Measurements from ENCODE around the gene NRSN2.

The NRSN2 gene

GRCh38 chr20:402496-402885, 55.6 kb downstream of the NRSN2 start:
- Histone ChIP-seq H3K9me2 (replicated peaks; ENCODE audit: insufficient read depth, low read length) (no peaks in the 10 kb centered on the region), H3K27ac (ENCODE audit: low read length) (no peak overlapping the region), H3K9ac (ENCODE audit: low read length) (no peak overlapping the region), H3K4me1 (ENCODE audit: low read length) (peaks cover 18% of the 10 kb centered on the region), H3K27me3 (replicated peaks; ENCODE audit: insufficient read depth, low read length) (no peaks in the 10 kb centered on the region), H3K4me3 (ENCODE audit: low read length) (no peak overlapping the region), H4K20me1 (ENCODE audit: insufficient read depth, low read length) (no peaks in the 10 kb centered on the region), H3K4me2 (ENCODE audit: low read depth, low read length) (no peak overlapping the region), H3K79me2 (ENCODE audit: low read length) (no peaks in the 10 kb centered on the region), H3F3A (ENCODE audit: insufficient read depth, low read length) (peaks cover 10% of the 10 kb centered on the region), H3K9me3 (replicated peaks; ENCODE audit: insufficient read depth, low read length) (no peaks in the 10 kb centered on the region), H3K36me3 (replicated peaks; ENCODE audit: insufficient read depth, low read length) (no peaks in the 10 kb centered on the region; the same call in 1 of the 2 replicates), H2AFZ (ENCODE audit: low read length) (no peak overlapping the region)
- DNase-seq = peak; percentile 50
- TF ChIP-seq CTCF (IDR thresholded peaks at IDR 0.05; ENCODE audit: low read length) = no peak
- TF ChIP-seq EZH2 (optimal IDR thresholded peaks at IDR 0.05; ENCODE audit: low read depth, low read length) = no peak
- TF ChIP-seq EZH2phosphoT487 (IDR thresholded peaks at IDR 0.05; ENCODE audit: low read length) = no peak

DNA sequence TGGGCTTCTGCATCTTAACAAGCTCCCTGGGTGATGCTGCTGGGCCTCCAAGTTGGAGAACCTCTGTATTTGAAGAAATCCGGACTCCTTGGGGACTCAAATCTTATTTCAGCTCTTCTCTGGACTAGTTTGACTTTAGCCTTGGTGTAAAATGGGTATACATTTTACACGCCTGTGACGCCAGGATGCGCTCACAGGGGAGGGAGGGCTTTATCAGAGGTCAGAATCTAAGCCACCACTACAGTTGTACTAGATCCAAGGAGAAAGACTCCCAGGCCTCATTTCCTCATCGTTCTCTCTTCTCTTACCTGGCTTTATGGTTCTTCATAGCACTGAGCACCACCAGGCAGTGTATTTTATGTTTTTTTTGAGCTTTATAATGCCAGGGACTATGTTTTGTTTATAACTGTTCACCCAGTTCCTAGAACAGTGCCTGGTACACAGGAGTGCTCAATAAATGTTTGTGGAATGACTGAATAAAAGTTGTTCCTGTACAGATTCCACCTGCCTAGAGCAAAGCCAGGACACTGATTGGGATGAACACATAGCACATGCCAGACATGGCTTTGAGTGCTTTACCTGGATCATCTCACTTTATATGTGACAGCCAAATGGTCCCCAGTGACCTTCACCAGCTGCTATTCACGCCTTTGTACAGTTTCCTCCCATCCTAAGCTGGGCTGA, 56.1 kb downstream of the NRSN2 start:
- no peak overlapping the region for H3K9ac ChIP-seq (ENCODE audit: low read length)
- no peak overlapping the region for H3K4me3 ChIP-seq (ENCODE audit: low read length)
- no peaks in the 10 kb centered on the region for H4K20me1 ChIP-seq (ENCODE audit: insufficient read depth, low read length)
- H2AFZ ChIP-seq (ENCODE audit: low read length) = no peak overlapping the region
- TF ChIP-seq EZH2phosphoT487 (IDR thresholded peaks at IDR 0.05; ENCODE audit: low read length) (no peak), EZH2 (optimal IDR thresholded peaks at IDR 0.05; ENCODE audit: low read depth, low read length) (no peak), CTCF (IDR thresholded peaks at IDR 0.05; ENCODE audit: low read length) (no peak)
- no peak for DNase-seq
- no peaks in the 10 kb centered on the region for H3K36me3 ChIP-seq (replicated peaks; ENCODE audit: insufficient read depth, low read length)
- H3F3A ChIP-seq (ENCODE audit: insufficient read depth, low read length) = peaks cover 10% of the 10 kb centered on the region
- H3K27ac ChIP-seq (ENCODE audit: low read length) = no peak overlapping the region
- H3K9me3 ChIP-seq (replicated peaks; ENCODE audit: insufficient read depth, low read length) = no peaks in the 10 kb centered on the region
- no peak overlapping the region for H3K4me2 ChIP-seq (ENCODE audit: low read depth, low read length)
- no peaks in the 10 kb centered on the region for H3K27me3 ChIP-seq (replicated peaks; ENCODE audit: insufficient read depth, low read length)
- no peaks in the 10 kb centered on the region for H3K79me2 ChIP-seq (ENCODE audit: low read length)
- H3K9me2 ChIP-seq (replicated peaks; ENCODE audit: insufficient read depth, low read length) = no peaks in the 10 kb centered on the region
- peaks cover 18% of the 10 kb centered on the region for H3K4me1 ChIP-seq (ENCODE audit: low read length)

GRCh38 chr20:403582-403957, 56.7 kb downstream of the NRSN2 start:
- Histone ChIP-seq H3K27me3 (replicated peaks; ENCODE audit: insufficient read depth, low read length) (no peaks in the 10 kb centered on the region), H4K20me1 (ENCODE audit: insufficient read depth, low read length) (no peaks in the 10 kb centered on the region), H3K4me2 (ENCODE audit: low read depth, low read length) (no peak overlapping the region), H3F3A (ENCODE audit: insufficient read depth, low read length) (peaks cover 10% of the 10 kb centered on the region), H3K27ac (ENCODE audit: low read length) (no peak overlapping the region), H3K9me3 (replicated peaks; ENCODE audit: insufficient read depth, low read length) (no peaks in the 10 kb centered on the region), H2AFZ (ENCODE audit: low read length) (no peak overlapping the region), H3K9me2 (replicated peaks; ENCODE audit: insufficient read depth, low read length) (no peaks in the 10 kb centered on the region), H3K79me2 (ENCODE audit: low read length) (peaks cover 4% of the 10 kb centered on the region), H3K36me3 (replicated peaks; ENCODE audit: insufficient read depth, low read length) (no peaks in the 10 kb centered on the region), H3K9ac (ENCODE audit: low read length) (no peak overlapping the region), H3K4me3 (ENCODE audit: low read length) (no peak overlapping the region), H3K4me1 (ENCODE audit: low read length) (peaks cover 18% of the 10 kb centered on the region)
- TF ChIP-seq EZH2 (optimal IDR thresholded peaks at IDR 0.05; ENCODE audit: low read depth, low read length) (no peak), CTCF (IDR thresholded peaks at IDR 0.05; ENCODE audit: low read length) (no peak), EZH2phosphoT487 (IDR thresholded peaks at IDR 0.05; ENCODE audit: low read length) (no peak)
- DNase-seq = no peak
